H9 (cell line): ENCODE measurements around the gene GABBR2. TPM values are rescaled to one million over a fixed set of nuclear protein-coding genes. Genes with fewer than 3 reads are reported as not detected.

Experiments
- DNase-seq: peaks from one replicate; pipeline ENCODE4 v3.0.0-alpha.2; 2017
- H2AFZ ChIP-seq: one replicate; pipeline ENCODE4 v1.6.1; 2013; ENCODE audit warnings: mild to moderate bottlenecking, low read length, control low read depth, moderate library complexity
- H2AK5ac ChIP-seq: 2 replicates; pipeline ENCODE4 v1.6.1; 2013; ENCODE audit warnings: low read length, control low read depth, mixed read lengths; ENCODE audit not compliant: insufficient read length
- H2BK120ac ChIP-seq: one replicate; pipeline ENCODE4 v1.6.1; 2013; ENCODE audit warnings: low read depth, mild to moderate bottlenecking, low read length, control low read depth, inconsistent platforms; ENCODE audit not compliant: poor library complexity, severe bottlenecking
- H2BK12ac ChIP-seq: 2 replicates; pipeline ENCODE4 v1.6.1; 2013; ENCODE audit warnings: low read length, control low read depth, mixed read lengths, low read depth; ENCODE audit not compliant: insufficient read length
- H2BK15ac ChIP-seq: 2 replicates; pipeline ENCODE4 v1.6.1; 2013; ENCODE audit warnings: low read depth, low read length, control low read depth
- H2BK20ac ChIP-seq: one replicate; pipeline ENCODE4 v1.6.1; 2013; ENCODE audit warnings: low read depth, mild to moderate bottlenecking, low read length, control low read depth, inconsistent platforms; ENCODE audit not compliant: poor library complexity, severe bottlenecking
- H2BK5ac ChIP-seq: 2 replicates; pipeline ENCODE4 v1.6.1; 2013; ENCODE audit warnings: low read length, control low read depth, mixed read lengths; ENCODE audit not compliant: insufficient read length
- H3K14ac ChIP-seq: 2 replicates; pipeline ENCODE4 v1.6.1; 2013; ENCODE audit warnings: low read length, control low read depth; ENCODE audit not compliant: insufficient read depth
- H3K18ac ChIP-seq: 2 replicates; pipeline ENCODE4 v1.6.1; 2013; ENCODE audit warnings: low read depth, mild to moderate bottlenecking, mixed read lengths, low read length, control low read depth; ENCODE audit not compliant: insufficient read length
- H3K23ac ChIP-seq: 2 replicates; pipeline ENCODE4 v1.6.1; 2013; ENCODE audit warnings: low read length, control low read depth, mixed read lengths, low read depth; ENCODE audit not compliant: insufficient read length
- H3K23me2 ChIP-seq: 2 replicates; pipeline ENCODE4 v1.6.1; 2013; ENCODE audit warnings: low read depth, mild to moderate bottlenecking, mixed read lengths, low read length, control low read depth; ENCODE audit not compliant: insufficient read length, poor library complexity, severe bottlenecking
- H3K27ac ChIP-seq: 2 replicates; pipeline ENCODE4 v1.5.1; 2013; ENCODE audit warnings: low read length, control low read depth, mixed read lengths, low read depth; ENCODE audit not compliant: insufficient read length
- H3K27me3 ChIP-seq: 2 replicates; pipeline ENCODE4 v1.6.1; 2013; ENCODE audit warnings: low read length, control low read depth, inconsistent platforms; ENCODE audit not compliant: insufficient read depth
- H3K4ac ChIP-seq: 2 replicates; pipeline ENCODE4 v1.6.1; 2013; ENCODE audit warnings: low read depth, mild to moderate bottlenecking, control low read depth, inconsistent platforms, low read length, moderate library complexity
- H3K4me1 ChIP-seq: 2 replicates; pipeline ENCODE4 v1.6.1; 2013; ENCODE audit warnings: low read length, control low read depth, inconsistent platforms; ENCODE audit not compliant: insufficient read depth
- H3K4me2 ChIP-seq: 2 replicates; pipeline ENCODE4 v1.6.1; 2013; ENCODE audit warnings: low read length, control low read depth, mixed read lengths; ENCODE audit not compliant: insufficient read length, insufficient read depth
- H3K56ac ChIP-seq: 2 replicates; pipeline ENCODE4 v1.6.1; 2013; ENCODE audit warnings: low read depth, mild to moderate bottlenecking, mixed read lengths, low read length, control low read depth; ENCODE audit not compliant: insufficient read length
- H3K79me1 ChIP-seq: 2 replicates; pipeline ENCODE4 v1.6.1; 2013; ENCODE audit warnings: low read depth, mild to moderate bottlenecking, moderate library complexity, low read length, control low read depth, inconsistent platforms; ENCODE audit not compliant: insufficient read depth, poor library complexity, severe bottlenecking
- H3K79me2 ChIP-seq: 2 replicates; pipeline ENCODE4 v1.6.1; 2013; ENCODE audit warnings: low read length, control low read depth, inconsistent platforms; ENCODE audit not compliant: insufficient read depth
- H3K9ac ChIP-seq: 2 replicates; pipeline ENCODE4 v1.6.1; 2013; ENCODE audit warnings: low read length, control low read depth, mixed read lengths; ENCODE audit not compliant: insufficient read length; ENCODE audit errors: extremely low read depth
- H3K9me3 ChIP-seq: one replicate; pipeline ENCODE4 v1.6.1; 2013; ENCODE audit warnings: low read depth, low read length, inconsistent platforms; ENCODE audit not compliant: control insufficient read depth
- H3T11ph ChIP-seq: one replicate; pipeline ENCODE4 v1.6.1; 2013; ENCODE audit warnings: mild to moderate bottlenecking, low read length, control low read depth, inconsistent platforms
- H4K20me1 ChIP-seq: one replicate; pipeline ENCODE4 v1.6.1; 2013; ENCODE audit not compliant: control insufficient read depth, insufficient read length, insufficient read depth
- H4K5ac ChIP-seq: 2 replicates; pipeline ENCODE4 v1.6.1; 2013; ENCODE audit warnings: low read depth, mild to moderate bottlenecking, mixed read lengths, low read length, control low read depth; ENCODE audit not compliant: insufficient read length
- H4K8ac ChIP-seq: replicated peaks from 2 replicates; pipeline ENCODE4 v1.6.1; 2013; ENCODE audit warnings: low read length, control low read depth, mixed read lengths, low read depth; ENCODE audit not compliant: insufficient read length
- H4K91ac ChIP-seq: 2 replicates; pipeline ENCODE4 v1.6.1; 2013; ENCODE audit warnings: low read depth, mild to moderate bottlenecking, moderate library complexity, mixed read lengths, low read length, control low read depth; ENCODE audit not compliant: insufficient read length
- H3K27ac Mint-ChIP-seq, 3 experiments: 2 replicates in 2 of 3; 3 replicates in 1 of 3; pipeline ENCODE4 v1.8.0; 2020 to 2021; ENCODE audit warnings: mixed read lengths in 3 of 3, mild to moderate bottlenecking in 1 of 3, moderate library complexity in 1 of 3
- H3K27me3 Mint-ChIP-seq: 2 replicates; pipeline ENCODE4 v1.8.0; 2021; ENCODE audit warnings: low read depth, mild to moderate bottlenecking, moderate library complexity, mixed read lengths
- H3K36me3 Mint-ChIP-seq, 3 experiments: 2 replicates in 2 of 3; 3 replicates in 1 of 3; pipeline ENCODE4 v1.8.0; 2020 to 2021; ENCODE audit warnings: low read depth in 3 of 3, mixed read lengths in 3 of 3; ENCODE audit not compliant: insufficient read depth in 1 of 3
- H3K4me1 Mint-ChIP-seq, 2 experiments: 2 replicates each; pipeline ENCODE4 v1.8.0; 2020; ENCODE audit warnings: mixed read lengths in 2 of 2
- H3K4me3 Mint-ChIP-seq, 2 experiments: 2 replicates in 1 of 2; 3 replicates in 1 of 2; pipeline ENCODE4 v1.8.0; 2020 to 2021; ENCODE audit warnings: mild to moderate bottlenecking in 2 of 2, mixed read lengths in 2 of 2, moderate library complexity in 1 of 2
- H3K9me3 Mint-ChIP-seq, 2 experiments: 2 replicates in 1 of 2; 3 replicates in 1 of 2; pipeline ENCODE4 v1.8.0; 2020; ENCODE audit warnings: mild to moderate bottlenecking in 2 of 2, mixed read lengths in 2 of 2, moderate library complexity in 1 of 2
- whole genome bisulfite sequencing: extraction: QIAGEN DNeasy Blood & Tissue Kit; methylation state at CpG from one replicate; pipeline ENCODE4 v1.1.7; 2013; ENCODE audit warnings: missing lambda C conversion rate, low lambda C conversion rate, mixed read lengths; ENCODE audit not compliant: insufficient read length; ENCODE audit errors: extremely low coverage; 5-methylcytosine and 5-hydroxymethylcytosine counted together
- total RNA-seq: library from RNA; stranded (reverse); gene quantifications from 2 replicates; pipeline ENCODE4 v1.2.1, GENCODE V29; 2021
- TF ChIP-seq, protein P1 (sequence below): fragments of 200-600 bp; sonication (generic); conservative IDR thresholded peaks from 3 replicates; pipeline ENCODE4 v1.8.0; 2021; ENCODE audit warnings: antibody characterized with exemption, mild to moderate bottlenecking

GABBR2 gene
- total RNA-seq, 1 experiment from 2014 or later: 0.66 TPM

DNA sequence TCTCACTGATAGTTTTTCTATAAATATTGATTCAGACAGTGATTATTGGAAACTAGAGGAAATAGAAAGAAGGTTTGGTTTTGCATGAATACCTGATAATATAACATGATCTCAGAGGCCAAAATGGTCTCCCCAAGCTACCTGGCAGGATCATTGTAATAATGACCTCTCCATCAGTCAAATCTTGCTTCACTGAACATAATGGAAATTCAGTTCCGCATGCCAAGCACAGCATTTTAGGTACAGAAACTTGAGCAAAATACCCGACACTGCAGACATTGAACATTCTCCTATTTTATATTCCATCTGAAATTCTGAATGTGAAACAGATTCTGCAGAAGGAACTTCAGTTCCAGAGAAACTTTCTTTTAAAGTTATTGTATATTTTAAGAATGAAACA, 444.2 kb downstream of the GABBR2 start:
- H3K56ac ChIP-seq: no peak overlapping the region
- DNase-seq: no peak
- no peak overlapping the region for H3K23ac ChIP-seq
- H2AK5ac ChIP-seq: no peak overlapping the region
- H3K4me1 Mint-ChIP-seq: peaks cover 32 to 44% of the 10 kb centered on the region in 2 experiments
- no peaks in the 10 kb centered on the region for H3K36me3 Mint-ChIP-seq
- H3K79me2 ChIP-seq: no peaks in the 10 kb centered on the region
- H3K27me3 Mint-ChIP-seq: no peaks in the 10 kb centered on the region; the same call in 1 of the 2 replicates
- H3K4ac ChIP-seq: no peak overlapping the region
- no peak overlapping the region for H3K27ac ChIP-seq
- TF ChIP-seq, protein P1, sequence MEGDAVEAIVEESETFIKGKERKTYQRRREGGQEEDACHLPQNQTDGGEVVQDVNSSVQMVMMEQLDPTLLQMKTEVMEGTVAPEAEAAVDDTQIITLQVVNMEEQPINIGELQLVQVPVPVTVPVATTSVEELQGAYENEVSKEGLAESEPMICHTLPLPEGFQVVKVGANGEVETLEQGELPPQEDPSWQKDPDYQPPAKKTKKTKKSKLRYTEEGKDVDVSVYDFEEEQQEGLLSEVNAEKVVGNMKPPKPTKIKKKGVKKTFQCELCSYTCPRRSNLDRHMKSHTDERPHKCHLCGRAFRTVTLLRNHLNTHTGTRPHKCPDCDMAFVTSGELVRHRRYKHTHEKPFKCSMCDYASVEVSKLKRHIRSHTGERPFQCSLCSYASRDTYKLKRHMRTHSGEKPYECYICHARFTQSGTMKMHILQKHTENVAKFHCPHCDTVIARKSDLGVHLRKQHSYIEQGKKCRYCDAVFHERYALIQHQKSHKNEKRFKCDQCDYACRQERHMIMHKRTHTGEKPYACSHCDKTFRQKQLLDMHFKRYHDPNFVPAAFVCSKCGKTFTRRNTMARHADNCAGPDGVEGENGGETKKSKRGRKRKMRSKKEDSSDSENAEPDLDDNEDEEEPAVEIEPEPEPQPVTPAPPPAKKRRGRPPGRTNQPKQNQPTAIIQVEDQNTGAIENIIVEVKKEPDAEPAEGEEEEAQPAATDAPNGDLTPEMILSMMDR: no peak
- no peak overlapping the region for H4K5ac ChIP-seq
- no peak overlapping the region for H3K4me2 ChIP-seq
- no peaks in the 10 kb centered on the region for H4K20me1 ChIP-seq
- H2BK5ac ChIP-seq: no peak overlapping the region
- no peak overlapping the region for H3T11ph ChIP-seq
- no peak overlapping the region for H3K18ac ChIP-seq
- no peaks in the 10 kb centered on the region for H3K23me2 ChIP-seq
- H2AFZ ChIP-seq: no peak overlapping the region
- no peak overlapping the region for H3K14ac ChIP-seq
- H3K9me3 ChIP-seq: no peaks in the 10 kb centered on the region
- H3K27ac Mint-ChIP-seq: no peak overlapping the region
- H2BK120ac ChIP-seq: no peak overlapping the region
- no peaks in the 10 kb centered on the region for H3K9me3 Mint-ChIP-seq
- no peak overlapping the region for H2BK15ac ChIP-seq
- H3K9ac ChIP-seq: no peak overlapping the region
- no peak overlapping the region for H4K8ac ChIP-seq
- H3K4me1 ChIP-seq: peaks cover 2% of the 10 kb centered on the region; the same call in 1 of the 2 replicates
- no CpG with 5 or more reads among the region's 2 CpGs for WGBS
- H2BK20ac ChIP-seq: no peak overlapping the region
- no peaks in the 10 kb centered on the region for H3K79me1 ChIP-seq
- H3K4me3 Mint-ChIP-seq: no peak overlapping the region
- no peak overlapping the region for H4K91ac ChIP-seq
- H2BK12ac ChIP-seq: no peak overlapping the region
- no peaks in the 10 kb centered on the region for H3K27me3 ChIP-seq
